ENCODE results near the gene PRPF38B. TPM values are rescaled to one million over a fixed set of nuclear protein-coding genes. Genes with fewer than 3 reads are reported as not detected.

The PRPF38B gene
- total RNA-seq, 1 experiment from 2014 or later, result 46.4 TPM

DNA sequence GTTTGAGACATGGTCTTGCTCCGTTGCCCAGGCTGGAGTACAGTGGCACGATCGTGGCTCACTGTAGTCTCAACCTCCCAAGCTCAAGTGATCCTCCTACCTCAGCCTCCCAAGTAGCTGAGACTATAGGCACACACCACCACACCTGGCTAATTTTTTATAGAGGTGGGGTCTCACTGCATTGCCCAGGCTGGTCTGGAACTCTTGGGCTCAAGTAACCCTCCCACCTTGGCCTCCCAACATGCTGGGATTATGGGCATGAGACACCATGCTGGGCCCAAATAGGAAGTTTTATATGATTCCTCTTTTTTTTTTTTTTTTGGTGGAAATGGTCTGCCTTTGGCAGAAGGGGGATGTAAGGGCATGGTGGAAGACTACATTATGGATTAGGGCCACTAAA is 14.5 kb downstream of the PRPF38B start (continued):
- TF ChIP-seq SIN3A (IDR thresholded peaks at IDR 0.05; ENCODE audit: low read depth), result no peak
- no peak for TF ChIP-seq YY1 (IDR thresholded peaks at IDR 0.05; ENCODE audit: extremely low read depth, insufficient replicate concordance, low read depth, low read length)

DNA sequence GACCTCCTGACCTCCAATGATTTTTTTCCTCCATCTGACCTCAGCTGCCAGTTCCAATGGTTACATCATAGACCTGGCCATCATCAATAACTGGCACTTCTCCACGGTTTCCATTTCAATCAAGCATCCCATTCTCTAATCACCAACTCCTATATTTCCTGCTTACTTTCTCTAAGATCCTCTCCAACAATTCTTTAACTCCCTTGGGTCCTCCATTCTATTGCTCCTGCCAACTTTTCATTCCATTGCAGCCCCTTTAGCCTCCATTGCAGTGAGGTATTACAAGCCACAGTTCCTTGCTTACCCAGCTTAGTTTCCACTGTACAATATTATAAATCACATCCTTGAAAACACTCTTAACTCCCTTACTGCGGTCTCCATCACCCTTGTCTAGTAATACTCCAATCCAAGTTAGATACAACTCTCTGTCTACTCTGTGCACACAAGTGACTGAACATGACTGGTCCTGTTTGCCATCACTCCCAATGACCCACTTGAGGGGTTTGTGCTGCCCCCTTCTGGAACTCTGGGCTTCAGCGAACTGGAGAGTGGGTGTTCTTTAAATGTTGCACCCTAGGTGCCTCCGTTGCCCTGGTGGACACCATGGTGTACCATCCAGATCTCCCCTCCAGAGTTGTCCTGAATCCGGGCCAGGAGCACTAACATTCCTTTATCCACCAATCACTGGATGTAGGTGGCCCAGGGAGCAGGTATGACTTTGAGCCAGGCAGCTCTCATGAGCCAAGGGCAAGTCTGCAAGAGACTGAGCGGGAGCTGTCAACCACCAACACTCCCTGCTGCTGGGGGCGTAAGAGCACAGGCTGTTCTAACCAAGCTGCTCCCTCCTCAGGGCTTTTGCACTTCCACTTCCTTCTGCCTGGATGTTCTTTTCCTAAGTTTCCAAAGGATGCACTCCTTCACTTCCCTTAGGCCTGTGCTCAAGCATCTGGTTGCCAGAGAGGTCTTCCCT is 16.9 kb downstream of the PRPF38B start:
- Histone ChIP-seq H3K4me1 (ENCODE audit: control insufficient read depth in 1 of 2, insufficient read depth in 2 of 2, low read length in 2 of 2) (peaks cover 5 to 10% of the 10 kb centered on the region in 2 experiments), H3K9ac (ENCODE audit: low read length) (no peak overlapping the region), H3K9me2 (ENCODE audit: insufficient read depth) (no peaks in the 10 kb centered on the region), H3K79me2 (ENCODE audit: insufficient read depth, low read length) (no peaks in the 10 kb centered on the region), H3K9me3 (ENCODE audit: control insufficient read depth in 1 of 2, insufficient read depth in 1 of 2, low read depth in 1 of 2, low read length in 2 of 2) (no peaks in the 10 kb centered on the region), H3K36me3 (ENCODE audit: control insufficient read depth in 1 of 2, insufficient read depth in 2 of 2, low read length in 2 of 2) (no peaks in the 10 kb centered on the region), H3K27ac (ENCODE audit: low read depth, low read length) (no peak overlapping the region), H3K27me3 (ENCODE audit: insufficient read depth, low read length) (no peaks in the 10 kb centered on the region), H3K4me3 (replicated peaks in 1 of 2; ENCODE audit: low read depth in 1 of 2, low read length in 2 of 2) (no peak overlapping the region), H4K20me1 (ENCODE audit: insufficient read depth) (no peaks in the 10 kb centered on the region), H2AFZ (ENCODE audit: low read depth, low read length, poor library complexity, severe bottlenecking) (no peak overlapping the region), H3K4me2 (ENCODE audit: low read length) (no peak overlapping the region)
- BruUV-seq (replicated peaks), result no TSS peak
- POLR2A ChIA-PET, result no interaction called here
- RAD21 ChIA-PET (ENCODE audit: low non-redundant PET in 1 of 2, low total read pairs in 2 of 2, uncharacterized antibody in 2 of 2, unreplicated experiment in 2 of 2), result no interaction called here
- ATAC-seq, result peak; percentile 87
- intact Hi-C loops (cut with micrococcal nuclease), result no loop called here
- TF ChIP-seq RAD21 (IDR thresholded peaks at IDR 0.05; ENCODE audit: low read depth) (peak; percentile 35; the same call in 1 of the 2 replicates), POLR2AphosphoS5 (IDR thresholded peaks at IDR 0.05; ENCODE audit: low read depth, low read length) (no peak)
- TF ChIP-seq, protein P1, sequence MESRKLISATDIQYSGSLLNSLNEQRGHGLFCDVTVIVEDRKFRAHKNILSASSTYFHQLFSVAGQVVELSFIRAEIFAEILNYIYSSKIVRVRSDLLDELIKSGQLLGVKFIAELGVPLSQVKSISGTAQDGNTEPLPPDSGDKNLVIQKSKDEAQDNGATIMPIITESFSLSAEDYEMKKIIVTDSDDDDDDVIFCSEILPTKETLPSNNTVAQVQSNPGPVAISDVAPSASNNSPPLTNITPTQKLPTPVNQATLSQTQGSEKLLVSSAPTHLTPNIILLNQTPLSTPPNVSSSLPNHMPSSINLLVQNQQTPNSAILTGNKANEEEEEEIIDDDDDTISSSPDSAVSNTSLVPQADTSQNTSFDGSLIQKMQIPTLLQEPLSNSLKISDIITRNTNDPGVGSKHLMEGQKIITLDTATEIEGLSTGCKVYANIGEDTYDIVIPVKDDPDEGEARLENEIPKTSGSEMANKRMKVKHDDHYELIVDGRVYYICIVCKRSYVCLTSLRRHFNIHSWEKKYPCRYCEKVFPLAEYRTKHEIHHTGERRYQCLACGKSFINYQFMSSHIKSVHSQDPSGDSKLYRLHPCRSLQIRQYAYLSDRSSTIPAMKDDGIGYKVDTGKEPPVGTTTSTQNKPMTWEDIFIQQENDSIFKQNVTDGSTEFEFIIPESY (IDR thresholded peaks at IDR 0.05; ENCODE audit: extremely low read depth, insufficient replicate concordance, low read length), result no peak
- TF ChIP-seq, protein P2, sequence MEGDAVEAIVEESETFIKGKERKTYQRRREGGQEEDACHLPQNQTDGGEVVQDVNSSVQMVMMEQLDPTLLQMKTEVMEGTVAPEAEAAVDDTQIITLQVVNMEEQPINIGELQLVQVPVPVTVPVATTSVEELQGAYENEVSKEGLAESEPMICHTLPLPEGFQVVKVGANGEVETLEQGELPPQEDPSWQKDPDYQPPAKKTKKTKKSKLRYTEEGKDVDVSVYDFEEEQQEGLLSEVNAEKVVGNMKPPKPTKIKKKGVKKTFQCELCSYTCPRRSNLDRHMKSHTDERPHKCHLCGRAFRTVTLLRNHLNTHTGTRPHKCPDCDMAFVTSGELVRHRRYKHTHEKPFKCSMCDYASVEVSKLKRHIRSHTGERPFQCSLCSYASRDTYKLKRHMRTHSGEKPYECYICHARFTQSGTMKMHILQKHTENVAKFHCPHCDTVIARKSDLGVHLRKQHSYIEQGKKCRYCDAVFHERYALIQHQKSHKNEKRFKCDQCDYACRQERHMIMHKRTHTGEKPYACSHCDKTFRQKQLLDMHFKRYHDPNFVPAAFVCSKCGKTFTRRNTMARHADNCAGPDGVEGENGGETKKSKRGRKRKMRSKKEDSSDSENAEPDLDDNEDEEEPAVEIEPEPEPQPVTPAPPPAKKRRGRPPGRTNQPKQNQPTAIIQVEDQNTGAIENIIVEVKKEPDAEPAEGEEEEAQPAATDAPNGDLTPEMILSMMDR (IDR thresholded peaks at IDR 0.05 in 2 of 3, conservative IDR thresholded peaks at IDR 0.05 in 1 of 3; ENCODE audit: borderline replicate concordance in 1 of 3, insufficient read depth in 1 of 3, low read depth in 2 of 3, low read length in 2 of 3), result peak in 2 of 3 experiments; percentile 42 to 48; a peak in 3 of 6 replicates
- DNase-seq (ENCODE audit: low read depth, low spot score), result no peak
- CTCF ChIA-PET, result interaction anchor here (0.8 to 1.7 kb wide), 3 partner anchors 9 to 17 kb away, joined by 3 read pairs; partner anchors contain the start of gene PRPF38B
